Measurements from ENCODE around the gene DLG5. TPM values are rescaled to one million over a fixed set of nuclear protein-coding genes. Genes with fewer than 3 reads are reported as not detected.

The DLG5 gene
- total and polyA plus RNA-seq, 4 donors, result 1.2 to 7.1 (median 4.6) TPM

GRCh38 chr10:77801474-77802161 is 124.9 kb downstream of the DLG5 start:
- Histone ChIP-seq H3K27ac (ENCODE audit: low read depth in 1 of 2, low read length in 2 of 2) (no peak overlapping the region), H3K4me1 (ENCODE audit: control insufficient read depth in 4 of 4, insufficient read depth in 4 of 4, low read length in 3 of 4) (no peaks in the 10 kb centered on the region), H3K4me3 (ENCODE audit: low read depth in 1 of 3, low read length in 3 of 3) (no peak overlapping the region), H3K27me3 (ENCODE audit: control insufficient read depth in 4 of 4, insufficient read depth in 4 of 4, low read length in 3 of 4) (no peaks in the 10 kb centered on the region), H3K9ac (ENCODE audit: low read depth in 1 of 2, low read length in 2 of 2) (no peak overlapping the region), H3K9me3 (ENCODE audit: control insufficient read depth in 4 of 4, low read length in 3 of 4) (no peaks in the 10 kb centered on the region), H3K36me3 (ENCODE audit: control insufficient read depth in 4 of 4, insufficient read depth in 3 of 4, low read depth in 1 of 4, low read length in 3 of 4) (peaks cover 6 to 34% (median 8%) of the 10 kb centered on the region in 4 donors)
- no peak for DNase-seq (ENCODE audit: low spot score)
- WGBS, result 86% methylated on average over 14 of the region's 14 CpGs
- TF ChIP-seq RAD21 (IDR thresholded peaks at IDR 0.05) (no peak), ATF3 (IDR thresholded peaks at IDR 0.05) (no peak), GABPA (IDR thresholded peaks at IDR 0.05 in 1 of 2, conservative IDR thresholded peaks at IDR 0.05 in 1 of 2) (no peak)

DNA sequence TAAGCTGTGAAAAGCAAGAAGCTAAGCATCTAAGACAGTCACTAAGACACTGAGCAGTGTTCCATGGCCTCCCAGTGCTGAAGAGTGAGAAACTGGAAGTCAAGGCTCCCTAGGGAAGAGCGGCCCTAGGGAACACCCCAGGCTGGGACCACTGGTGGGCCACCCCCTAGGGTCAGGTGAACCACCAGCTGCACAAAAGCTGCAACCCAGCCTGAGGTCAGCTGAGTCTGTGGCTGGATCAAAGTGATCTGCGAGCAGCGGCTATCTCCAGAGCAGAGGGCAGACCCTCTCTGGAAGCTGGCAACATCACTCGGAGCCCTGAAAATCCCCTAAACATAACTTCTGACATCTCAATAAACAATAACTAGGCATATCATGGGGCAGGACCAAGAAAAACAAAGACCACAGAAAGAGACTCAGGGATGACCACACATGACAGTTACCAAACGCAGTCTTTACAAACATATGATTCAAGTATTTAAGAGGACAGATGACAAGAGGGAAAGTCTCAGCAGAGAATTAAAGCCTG is 125.8 kb downstream of the DLG5 start:
- Histone ChIP-seq H3K27me3 (ENCODE audit: control insufficient read depth in 4 of 4, insufficient read depth in 4 of 4, low read length in 3 of 4) (no peaks in the 10 kb centered on the region), H3K4me3 (ENCODE audit: low read depth in 1 of 3, low read length in 3 of 3) (no peak overlapping the region), H3K36me3 (ENCODE audit: control insufficient read depth in 4 of 4, insufficient read depth in 3 of 4, low read depth in 1 of 4, low read length in 3 of 4) (peaks cover 6 to 32% (median 12%) of the 10 kb centered on the region in 4 donors), H3K9ac (ENCODE audit: low read depth in 1 of 2, low read length in 2 of 2) (no peak overlapping the region), H3K4me1 (ENCODE audit: control insufficient read depth in 4 of 4, insufficient read depth in 4 of 4, low read length in 3 of 4) (no peaks in the 10 kb centered on the region), H3K9me3 (ENCODE audit: control insufficient read depth in 4 of 4, low read length in 3 of 4) (no peaks in the 10 kb centered on the region), H3K27ac (ENCODE audit: low read depth in 1 of 2, low read length in 2 of 2) (no peak overlapping the region)
- 95% methylated on average over 5 of the region's 5 CpGs for WGBS
- no peak for DNase-seq (ENCODE audit: low spot score)
- TF ChIP-seq TAF1 (conservative IDR thresholded peaks at IDR 0.05), result no peak
- TF ChIP-seq ATF3 (IDR thresholded peaks at IDR 0.05), result no peak
- TF ChIP-seq, protein P1, sequence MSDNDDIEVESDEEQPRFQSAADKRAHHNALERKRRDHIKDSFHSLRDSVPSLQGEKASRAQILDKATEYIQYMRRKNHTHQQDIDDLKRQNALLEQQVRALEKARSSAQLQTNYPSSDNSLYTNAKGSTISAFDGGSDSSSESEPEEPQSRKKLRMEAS (IDR thresholded peaks at IDR 0.05), result no peak
- no peak for TF ChIP-seq HNF4G (IDR thresholded peaks at IDR 0.05)
- TF ChIP-seq SP1 (IDR thresholded peaks at IDR 0.05), result no peak
- no peak for TF ChIP-seq YY1 (IDR thresholded peaks at IDR 0.05)
- TF ChIP-seq JUND (IDR thresholded peaks at IDR 0.05), result no peak
- TF ChIP-seq GABPA (IDR thresholded peaks at IDR 0.05 in 1 of 2, conservative IDR thresholded peaks at IDR 0.05 in 1 of 2), result no peak
- no peak for TF ChIP-seq RAD21 (IDR thresholded peaks at IDR 0.05)
- TF ChIP-seq EGR1 (IDR thresholded peaks at IDR 0.05; ENCODE audit: low read depth in 2 of 2), result no peak
- TF ChIP-seq FOXA2 (IDR thresholded peaks at IDR 0.05), result no peak
- no peak for TF ChIP-seq NR2F2 (IDR thresholded peaks at IDR 0.05)
- no peak for TF ChIP-seq RXRA (IDR thresholded peaks at IDR 0.05)
- no peak for TF ChIP-seq FOXA1 (IDR thresholded peaks at IDR 0.05)
- TF ChIP-seq REST (IDR thresholded peaks at IDR 0.05), result no peak
- no peak for TF ChIP-seq HNF4A (conservative IDR thresholded peaks at IDR 0.05)
